Stimulated activated CD8-positive, alpha-beta memory T cell treated with anti-CD3 and anti-CD28 coated beads, Interleukin-15, amount 100 ng/mL, for 4 hours (primary cell): Measurements from ENCODE around the gene POLR3GL.
"Not testable (repeated sequence)": the region's sequence is repeated elsewhere in the genome, so short reads cannot be mapped to it uniquely, and the experiment has no call there.

ENCODE experiments used
- DNase-seq, 2 donors: peaks; one replicate each; pipeline ENCODE4 v3.0.0-alpha.2; 2020; ENCODE audit warnings: low read depth in 2 of 2

POLR3GL gene

GRCh38 chr1:145964328-145965118 is at the start of gene POLR3GL, which contains the start of gene ANKRD34A:
POLR3GL (plus strand) TSS chr1:145964690; CDS start chr1:145974866, 10,176 bp downstream.
ANKRD34A (minus strand) TSS chr1:145964575; CDS start chr1:145961759, 2,816 bp downstream.
- peak; percentile 76 to 87 for DNase-seq

GRCh38 chr1:145916745-145917144 is 47.7 kb upstream of the POLR3GL start:
- DNase-seq, result no peak

- DNase-seq, result no peak
Observed at GRCh38 chr1:145917595-145917994, 46.9 kb upstream of the POLR3GL start.

GRCh38 chr1:145918144-145918991 is 46.1 kb upstream of the POLR3GL start, which contains the start of gene PEX11B:
PEX11B (minus strand) TSS chr1:145918717; CDS start chr1:145918688, 29 bp downstream.
- DNase-seq, result peak; percentile 81 to 84

GRCh38 chr1:145918992-145919939 is 45.2 kb upstream of the POLR3GL start:
- DNase-seq, result no peak

- not testable (repeated sequence) for DNase-seq
Observed at GRCh38 chr1:145920297-145920696, 44.2 kb upstream of the POLR3GL start.

GRCh38 chr1:145922266-145922665 is 42.2 kb upstream of the POLR3GL start:
- no peak for DNase-seq

- DNase-seq, result peak in 1 of 2 donors; percentile 7
Observed at GRCh38 chr1:145926686-145927062, 37.8 kb upstream of the POLR3GL start.

- peak; percentile 82 to 93 for DNase-seq
Observed at GRCh38 chr1:145927063-145927886, 37.2 kb upstream of the POLR3GL start, which contains the start of gene RBM8A. RBM8A (minus strand) TSS chr1:145927484; CDS start chr1:145927426, 58 bp downstream.

GRCh38 chr1:145927916-145928643 is 36.4 kb upstream of the POLR3GL start:
- no peak for DNase-seq

- peak in 1 of 2 donors; percentile 12 for DNase-seq
Observed at GRCh38 chr1:145932522-145933009, 31.9 kb upstream of the POLR3GL start.

GRCh38 chr1:145935708-145936107 is 28.8 kb upstream of the POLR3GL start:
- no peak for DNase-seq

- DNase-seq, result no peak
Observed at GRCh38 chr1:145936247-145936646, 28.2 kb upstream of the POLR3GL start.

GRCh38 chr1:145937436-145937835 is 27.1 kb upstream of the POLR3GL start:
- no peak for DNase-seq

- DNase-seq, result no peak
Observed at GRCh38 chr1:145942405-145942804, 22.1 kb upstream of the POLR3GL start.

GRCh38 chr1:145942871-145943270 is 21.6 kb upstream of the POLR3GL start:
- no peak for DNase-seq

- no peak for DNase-seq
Observed at GRCh38 chr1:145944532-145944931, 20.0 kb upstream of the POLR3GL start.

GRCh38 chr1:145946477-145946986 is 18.0 kb upstream of the POLR3GL start:
- no peak for DNase-seq

GRCh38 chr1:145947551-145947950 is 16.9 kb upstream of the POLR3GL start:
- DNase-seq, result no peak
